ENCODE results near the gene SLIT3. TPM values are rescaled to one million over a fixed set of nuclear protein-coding genes. Genes with fewer than 3 reads are reported as not detected.

The SLIT3 gene
- total RNA-seq, 1 experiment from 2014 or later = 0.92 TPM

DNA sequence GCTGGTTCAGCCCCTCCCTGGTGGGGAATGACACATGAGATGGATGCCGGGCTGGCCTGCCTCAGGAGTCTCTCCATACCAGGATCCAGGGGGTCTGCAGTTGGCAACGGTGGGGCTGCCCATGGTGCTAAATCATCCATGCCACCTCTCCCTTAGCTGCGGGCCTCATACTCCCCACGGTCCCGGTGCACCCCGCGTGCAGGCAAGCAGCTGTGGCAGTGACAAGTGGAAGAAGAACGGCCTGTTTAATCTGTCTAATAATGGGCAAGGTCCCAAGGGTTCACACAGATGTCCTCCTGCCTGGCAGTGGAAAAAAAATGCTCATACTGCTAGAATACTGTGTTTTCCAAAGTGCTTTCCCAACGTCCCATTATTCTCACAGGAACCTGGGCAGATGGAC is 524.9 kb downstream of the SLIT3 start:
- H2AFZ ChIP-seq (ENCODE audit: low read length) = no peak overlapping the region
- no peaks in the 10 kb centered on the region for H3K4me1 ChIP-seq (ENCODE audit: insufficient read depth, low read length)
- no peak overlapping the region for H2AK5ac ChIP-seq (ENCODE audit: insufficient read length, low read length)
- no peak overlapping the region for H3K9ac ChIP-seq (ENCODE audit: extremely low read depth, insufficient read length, low read length)
- TF ChIP-seq, protein P1, sequence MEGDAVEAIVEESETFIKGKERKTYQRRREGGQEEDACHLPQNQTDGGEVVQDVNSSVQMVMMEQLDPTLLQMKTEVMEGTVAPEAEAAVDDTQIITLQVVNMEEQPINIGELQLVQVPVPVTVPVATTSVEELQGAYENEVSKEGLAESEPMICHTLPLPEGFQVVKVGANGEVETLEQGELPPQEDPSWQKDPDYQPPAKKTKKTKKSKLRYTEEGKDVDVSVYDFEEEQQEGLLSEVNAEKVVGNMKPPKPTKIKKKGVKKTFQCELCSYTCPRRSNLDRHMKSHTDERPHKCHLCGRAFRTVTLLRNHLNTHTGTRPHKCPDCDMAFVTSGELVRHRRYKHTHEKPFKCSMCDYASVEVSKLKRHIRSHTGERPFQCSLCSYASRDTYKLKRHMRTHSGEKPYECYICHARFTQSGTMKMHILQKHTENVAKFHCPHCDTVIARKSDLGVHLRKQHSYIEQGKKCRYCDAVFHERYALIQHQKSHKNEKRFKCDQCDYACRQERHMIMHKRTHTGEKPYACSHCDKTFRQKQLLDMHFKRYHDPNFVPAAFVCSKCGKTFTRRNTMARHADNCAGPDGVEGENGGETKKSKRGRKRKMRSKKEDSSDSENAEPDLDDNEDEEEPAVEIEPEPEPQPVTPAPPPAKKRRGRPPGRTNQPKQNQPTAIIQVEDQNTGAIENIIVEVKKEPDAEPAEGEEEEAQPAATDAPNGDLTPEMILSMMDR (conservative IDR thresholded peaks at IDR 0.05) = no peak
- H3K79me1 ChIP-seq (ENCODE audit: insufficient read depth, low read depth, low read length, poor library complexity, severe bottlenecking) = no peaks in the 10 kb centered on the region
- Mint-ChIP-seq H3K4me3 (no peak overlapping the region), H3K27ac (no peak overlapping the region), H3K4me1 (no peaks in the 10 kb centered on the region), H3K36me3 (ENCODE audit: insufficient read depth in 1 of 3, low read depth in 3 of 3) (no peaks in the 10 kb centered on the region), H3K9me3 (no peaks in the 10 kb centered on the region), H3K27me3 (ENCODE audit: low read depth) (peaks cover 17% of the 10 kb centered on the region)
- no peak overlapping the region for H2BK5ac ChIP-seq (ENCODE audit: insufficient read length, low read length)
- H2BK15ac ChIP-seq (ENCODE audit: low read depth, low read length) = no peak overlapping the region
- no peak overlapping the region for H4K91ac ChIP-seq (ENCODE audit: insufficient read length, low read depth, low read length)
- H3K23ac ChIP-seq (ENCODE audit: insufficient read length, low read depth, low read length) = no peak overlapping the region
- no CpG with 5 or more reads among the region's 9 CpGs for WGBS (ENCODE audit: extremely low coverage, insufficient read length, low lambda C conversion rate)
- no peaks in the 10 kb centered on the region for H3K27me3 ChIP-seq (ENCODE audit: insufficient read depth, low read length)
- H3K27ac ChIP-seq (ENCODE audit: insufficient read length, low read depth, low read length) = no peak overlapping the region
- no peak overlapping the region for H3K14ac ChIP-seq (ENCODE audit: insufficient read depth, low read length)
- no peak overlapping the region for H3K4me2 ChIP-seq (ENCODE audit: insufficient read depth, insufficient read length, low read length)
- H4K20me1 ChIP-seq (ENCODE audit: control insufficient read depth, insufficient read depth, insufficient read length) = no peaks in the 10 kb centered on the region
- H4K5ac ChIP-seq (ENCODE audit: insufficient read length, low read depth, low read length) = no peak overlapping the region
- H3T11ph ChIP-seq (ENCODE audit: low read length) = no peak overlapping the region
- H3K79me2 ChIP-seq (ENCODE audit: insufficient read depth, low read length) = no peaks in the 10 kb centered on the region
- H2BK120ac ChIP-seq (ENCODE audit: low read depth, low read length, poor library complexity, severe bottlenecking) = no peak overlapping the region
- no peak overlapping the region for H3K4ac ChIP-seq (ENCODE audit: low read depth, low read length)
- H3K9me3 ChIP-seq (ENCODE audit: control insufficient read depth, low read depth, low read length) = no peaks in the 10 kb centered on the region
- H3K18ac ChIP-seq (ENCODE audit: insufficient read length, low read depth, low read length) = no peak overlapping the region
- H4K8ac ChIP-seq (replicated peaks; ENCODE audit: insufficient read length, low read depth, low read length) = no peak overlapping the region
- H2BK20ac ChIP-seq (ENCODE audit: low read depth, low read length, poor library complexity, severe bottlenecking) = no peak overlapping the region
- DNase-seq = no peak
- H3K56ac ChIP-seq (ENCODE audit: insufficient read length, low read depth, low read length) = no peak overlapping the region
- no peak overlapping the region for H2BK12ac ChIP-seq (ENCODE audit: insufficient read length, low read depth, low read length)
- H3K23me2 ChIP-seq (ENCODE audit: insufficient read length, low read depth, low read length, poor library complexity, severe bottlenecking) = no peaks in the 10 kb centered on the region
